ENCODE measurements around the gene EDC4. TPM values are rescaled to one million over a fixed set of nuclear protein-coding genes. Genes with fewer than 3 reads are reported as not detected.

Gene EDC4
- total and polyA plus RNA-seq, 2 of the 8 experiments (the other 6 are each of a cell fraction or from before 2014, with no cell fraction given), result 58.5 to 72.7 TPM

GRCh38 chr16:67845291-67846062, 27.4 kb upstream of the EDC4 start (continued):
- TF ChIP-seq GTF2F1 (IDR thresholded peaks at IDR 0.05; ENCODE audit: borderline replicate concordance, low read depth, low read length) (no peak), CHD1 (IDR thresholded peaks at IDR 0.05; ENCODE audit: low read depth, low read length) (no peak), RAD21 (IDR thresholded peaks at IDR 0.05 in 1 of 2, conservative IDR thresholded peaks at IDR 0.05 in 1 of 2; ENCODE audit: low read depth in 2 of 2, low read length in 2 of 2) (no peak), TBP (IDR thresholded peaks at IDR 0.05; ENCODE audit: low read depth, low read length) (no peak), KDM1A (IDR thresholded peaks at IDR 0.05; ENCODE audit: borderline replicate concordance, low read length) (no peak), KDM4A (IDR thresholded peaks at IDR 0.05; ENCODE audit: low read depth, low read length, severe bottlenecking) (no peak), CHD7 (IDR thresholded peaks at IDR 0.05; ENCODE audit: insufficient replicate concordance, low read length) (no peak), KDM5A (IDR thresholded peaks at IDR 0.05; ENCODE audit: low read length) (no peak), JUN (IDR thresholded peaks at IDR 0.05; ENCODE audit: low read depth, low read length) (no peak), HDAC6 (IDR thresholded peaks at IDR 0.05; ENCODE audit: low read depth, low read length) (no peak)

Data from H1 (cell line).